Tibial nerve (tissue), 4 donors: ENCODE results near the gene VTI1A. TPM values are rescaled to one million over a fixed set of nuclear protein-coding genes. Genes with fewer than 3 reads are reported as not detected.

ENCODE experiments used
- DNase-seq, 2 donors: peaks; one replicate each; pipeline ENCODE4 v3.0.0-alpha.2; 2019; ENCODE audit warnings: low spot score in 2 of 2
- H3K27ac ChIP-seq, 4 donors: fragments of 200-600 bp; sonication (generic) in 3 of 4; one replicate each; pipeline ENCODE4 v1.5.1; 2017 to 2019; ENCODE audit warnings: mild to moderate bottlenecking in 1 of 4
- H3K27me3 ChIP-seq, 2 donors: fragments of 200-600 bp; sonication (generic) in 1 of 2; one replicate each; pipeline versions ENCODE4 v1.5.1 to v1.6.0; 2017 to 2019
- H3K36me3 ChIP-seq, 3 donors: fragments of 200-600 bp; sonication (generic); one replicate each; pipeline ENCODE4 v1.5.1; 2018 to 2019
- H3K4me1 ChIP-seq, 4 donors: fragments of 200-600 bp; sonication (generic) in 3 of 4; one replicate each; pipeline ENCODE4 v1.5.1; 2017 to 2019
- H3K4me3 ChIP-seq, 4 donors: fragments of 200-600 bp; sonication (generic) in 3 of 4; one replicate each; pipeline ENCODE4 v1.5.1; 2017 to 2019; ENCODE audit warnings: mild to moderate bottlenecking in 1 of 4, moderate library complexity in 1 of 4
- H3K9me3 ChIP-seq, 4 donors: fragments of 200-600 bp; sonication (generic) in 3 of 4; one replicate each; pipeline ENCODE4 v1.5.1; 2017 to 2019
- CTCF ChIP-seq, 5 experiments: fragments of 200-600 bp in 3 of 5; fragments of 450-650 bp in 2 of 5; sonication (generic) in 3 of 5; IDR thresholded peaks; one replicate each; pipeline ENCODE4 v1.5.1; 2016 to 2019; ENCODE audit warnings: antibody characterized with exemption in 5 of 5, mild to moderate bottlenecking in 3 of 5, moderate library complexity in 2 of 5
- EP300 ChIP-seq, 2 donors: sonication (generic); formaldehyde crosslinking; IDR thresholded peaks; one replicate each; pipeline ENCODE4 v1.6.1; 2017; ENCODE audit warnings: antibody characterized with exemption in 2 of 2, mild to moderate bottlenecking in 1 of 2
- POLR2A ChIP-seq, 2 donors: fragments of 450-650 bp; IDR thresholded peaks; one replicate each; pipeline ENCODE4 v1.6.1; 2017; ENCODE audit warnings: antibody characterized with exemption in 2 of 2, mild to moderate bottlenecking in 2 of 2, moderate library complexity in 2 of 2
- WGBS, 2 donors: methylation state at CpG; one replicate each; pipeline ENCODE4 v1.1.5; 2018; 5-methylcytosine and 5-hydroxymethylcytosine counted together
- total RNA-seq, 4 donors: library from RNA; depleted of rRNA; stranded (reverse); fragments of >200 nt; gene quantifications; one replicate each; pipeline ENCODE4 v1.1.0, GENCODE V29; 2016

Gene VTI1A
- total RNA-seq, 4 donors from 2014 or later, result 96.5 to 253 (median 127) TPM

GRCh38 chr10:112615269-112615668 is 168.3 kb downstream of the VTI1A start:
- Histone ChIP-seq H3K27ac (no peak overlapping the region), H3K9me3 (peaks cover 0 to 16% (median 1%) of the 10 kb centered on the region in 4 donors), H3K4me3 (no peak overlapping the region), H3K4me1 (no peaks in the 10 kb centered on the region), H3K27me3 (no peaks in the 10 kb centered on the region), H3K36me3 (peaks cover 0 to 4% (median 0%) of the 10 kb centered on the region in 3 donors)
- TF ChIP-seq POLR2A (IDR thresholded peaks at IDR 0.05), result no peak
- TF ChIP-seq CTCF (IDR thresholded peaks at IDR 0.05), result no peak
- no peak for TF ChIP-seq EP300 (IDR thresholded peaks at IDR 0.05)
- no peak for DNase-seq
- 92 to 100% methylated on average over 1 of the region's 1 CpG for WGBS, 2 donors

GRCh38 chr10:112616647-112617046 is 169.6 kb downstream of the VTI1A start:
- Histone ChIP-seq H3K9me3 (peaks cover 0 to 16% (median 1%) of the 10 kb centered on the region in 4 donors), H3K27ac (no peak overlapping the region), H3K4me1 (no peaks in the 10 kb centered on the region), H3K27me3 (no peaks in the 10 kb centered on the region), H3K4me3 (no peak overlapping the region), H3K36me3 (peaks cover 0 to 4% (median 0%) of the 10 kb centered on the region in 3 donors)
- DNase-seq, result no peak
- TF ChIP-seq EP300 (IDR thresholded peaks at IDR 0.05) (no peak), POLR2A (IDR thresholded peaks at IDR 0.05) (no peak), CTCF (IDR thresholded peaks at IDR 0.05) (no peak)

- Histone ChIP-seq H3K4me3 (no peak overlapping the region), H3K27me3 (no peaks in the 10 kb centered on the region), H3K4me1 (peaks cover 0 to 16% (median 0%) of the 10 kb centered on the region in 4 donors), H3K36me3 (peaks cover 0 to 4% (median 0%) of the 10 kb centered on the region in 3 donors), H3K27ac (no peak overlapping the region), H3K9me3 (peaks cover 0 to 16% (median 1%) of the 10 kb centered on the region in 4 donors)
- TF ChIP-seq POLR2A (IDR thresholded peaks at IDR 0.05), result no peak
- no peak for TF ChIP-seq CTCF (IDR thresholded peaks at IDR 0.05)
- no peak for TF ChIP-seq EP300 (IDR thresholded peaks at IDR 0.05)
- no peak for DNase-seq
- WGBS, 2 donors, result 96 to 98% methylated on average over 3 of the region's 3 CpGs
Observed at GRCh38 chr10:112618814-112619213, 171.8 kb downstream of the VTI1A start.

GRCh38 chr10:112619556-112619955 is 172.5 kb downstream of the VTI1A start:
- no peak overlapping the region for H3K27ac ChIP-seq
- H3K4me1 ChIP-seq, result peaks cover 0 to 24% (median 0%) of the 10 kb centered on the region in 4 donors
- WGBS, 2 donors, result 82 to 89% methylated on average over 4 of the region's 4 CpGs
- H3K9me3 ChIP-seq, result peaks cover 0 to 16% (median 1%) of the 10 kb centered on the region in 4 donors
- no peak for DNase-seq
- H3K4me3 ChIP-seq, result no peak overlapping the region
- TF ChIP-seq CTCF (IDR thresholded peaks at IDR 0.05) (no peak), POLR2A (IDR thresholded peaks at IDR 0.05) (no peak), EP300 (IDR thresholded peaks at IDR 0.05) (no peak)
- peaks cover 0 to 4% (median 0%) of the 10 kb centered on the region in 3 donors for H3K36me3 ChIP-seq
- H3K27me3 ChIP-seq, result no peaks in the 10 kb centered on the region

GRCh38 chr10:112622786-112623185 is 175.8 kb downstream of the VTI1A start:
- Histone ChIP-seq H3K9me3 (no peaks in the 10 kb centered on the region), H3K27ac (peak overlapping the region in 2 of 4 donors; percentile 65 to 66), H3K27me3 (no peaks in the 10 kb centered on the region), H3K4me3 (no peak overlapping the region), H3K36me3 (no peaks in the 10 kb centered on the region), H3K4me1 (peaks cover 0 to 24% (median 0%) of the 10 kb centered on the region in 4 donors)
- WGBS, 2 donors, result 87 to 93% methylated on average over 2 of the region's 2 CpGs
- DNase-seq, result no peak
- TF ChIP-seq EP300 (IDR thresholded peaks at IDR 0.05) (no peak), POLR2A (IDR thresholded peaks at IDR 0.05) (no peak), CTCF (IDR thresholded peaks at IDR 0.05) (no peak)
